ENCODE results near the gene ZNF662. TPM values are rescaled to one million over a fixed set of nuclear protein-coding genes. Genes with fewer than 3 reads are reported as not detected.
A peak's percentile ranks its signal among the peaks of the same experiment; 100 is the strongest.

ZNF662 gene
- total and polyA plus RNA-seq, 2 of the 13 experiments (the other 11 are each of a cell fraction or from before 2014, with no cell fraction given), result not detected

GRCh38 chr3:42914771-42915515 is 9.0 kb downstream of the ZNF662 start:
- Histone ChIP-seq H2AFZ (ENCODE audit: low read length) (no peak overlapping the region), H3K27me3 (ENCODE audit: control insufficient read depth in 1 of 2, insufficient read depth in 2 of 2, low read length in 2 of 2) (no peaks in the 10 kb centered on the region; a peak in 1 of 5 replicates), H4K20me1 (ENCODE audit: insufficient read depth, low read length) (no peaks in the 10 kb centered on the region), H3K79me2 (ENCODE audit: insufficient read depth, low read length) (no peaks in the 10 kb centered on the region), H3K4me1 (ENCODE audit: insufficient read depth, low read length) (peaks cover 22% of the 10 kb centered on the region), H3K9me3 (ENCODE audit: low read length) (no peaks in the 10 kb centered on the region), H3K36me3 (replicated peaks in 1 of 2; ENCODE audit: control insufficient read depth in 1 of 2, insufficient read depth in 2 of 2, low read length in 2 of 2) (no peaks in the 10 kb centered on the region), H3K9ac (ENCODE audit: insufficient read depth, low read depth, low read length) (no peak overlapping the region), H3K27ac (ENCODE audit: extremely low read length, insufficient read depth, low read length) (no peak overlapping the region), H3K4me2 (ENCODE audit: low read depth, low read length) (peak overlapping the region; percentile 52), H3K4me3 (replicated peaks in 1 of 3; ENCODE audit: insufficient read depth in 1 of 3, low read depth in 2 of 3, low read length in 3 of 3) (no peak overlapping the region)
- POLR2A ChIA-PET, result no interaction called here
- DNase-seq (ENCODE audit: low spot score) (peak; percentile 92), FAIRE-seq (peak; percentile 57), ATAC-seq (peak; percentile 88)
- in situ Hi-C loops (cut with HindIII; ENCODE audit: extremely low pct_ligation_motif_present, low pct_unique_long_range_greater_than_20kb) (no loop called here), intact Hi-C loops (cut with micrococcal nuclease; ENCODE audit: unreplicated experiment) (no loop called here)
- BruUV-seq (replicated peaks), result no TSS peak
- WGBS (ENCODE audit: low lambda C conversion rate), result 4% methylated on average over 8 of the region's 8 CpGs
- CTCF ChIA-PET (ENCODE audit: low intra/inter-chr PET ratio, low total read pairs), result no interaction called here
- TF ChIP-seq KIAA2018 (CRISPR knock-in tag; IDR thresholded peaks at IDR 0.05; ENCODE audit: borderline replicate concordance), result no peak
- TF ChIP-seq, protein P1, sequence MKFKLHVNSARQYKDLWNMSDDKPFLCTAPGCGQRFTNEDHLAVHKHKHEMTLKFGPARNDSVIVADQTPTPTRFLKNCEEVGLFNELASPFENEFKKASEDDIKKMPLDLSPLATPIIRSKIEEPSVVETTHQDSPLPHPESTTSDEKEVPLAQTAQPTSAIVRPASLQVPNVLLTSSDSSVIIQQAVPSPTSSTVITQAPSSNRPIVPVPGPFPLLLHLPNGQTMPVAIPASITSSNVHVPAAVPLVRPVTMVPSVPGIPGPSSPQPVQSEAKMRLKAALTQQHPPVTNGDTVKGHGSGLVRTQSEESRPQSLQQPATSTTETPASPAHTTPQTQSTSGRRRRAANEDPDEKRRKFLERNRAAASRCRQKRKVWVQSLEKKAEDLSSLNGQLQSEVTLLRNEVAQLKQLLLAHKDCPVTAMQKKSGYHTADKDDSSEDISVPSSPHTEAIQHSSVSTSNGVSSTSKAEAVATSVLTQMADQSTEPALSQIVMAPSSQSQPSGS (CRISPR knock-in tag; IDR thresholded peaks at IDR 0.05), result peak; percentile 27; the same call in 1 of the 2 replicates
- TF ChIP-seq FOXK1 (CRISPR knock-in tag; IDR thresholded peaks at IDR 0.05; ENCODE audit: borderline replicate concordance, low read depth), result peak; percentile 27; the same call in 1 of the 2 replicates
- TF ChIP-seq HMGA1 (CRISPR knock-in tag; conservative IDR thresholded peaks at IDR 0.05), result no peak
- TF ChIP-seq ZNF317 (CRISPR knock-in tag; IDR thresholded peaks at IDR 0.05), result no peak
- no peak for TF ChIP-seq ZNF674 (CRISPR knock-in tag; IDR thresholded peaks at IDR 0.05; ENCODE audit: low read depth)
- no peak for TF ChIP-seq MZF1 (CRISPR knock-in tag; IDR thresholded peaks at IDR 0.05; ENCODE audit: borderline replicate concordance)
- 0 out of 2 replicates have a peak, but pooled peaks have one; percentile 38 for TF ChIP-seq PITX1 (CRISPR knock-in tag; IDR thresholded peaks at IDR 0.05)
- TF ChIP-seq, protein P2, sequence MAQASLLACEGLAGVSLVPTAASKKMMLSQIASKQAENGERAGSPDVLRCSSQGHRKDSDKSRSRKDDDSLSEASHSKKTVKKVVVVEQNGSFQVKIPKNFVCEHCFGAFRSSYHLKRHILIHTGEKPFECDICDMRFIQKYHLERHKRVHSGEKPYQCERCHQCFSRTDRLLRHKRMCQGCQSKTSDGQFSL (CRISPR knock-in tag; IDR thresholded peaks at IDR 0.05), result no peak
- no peak for TF ChIP-seq AKAP8 (CRISPR knock-in tag; IDR thresholded peaks at IDR 0.05)
